ENCODE measurements around the gene ASB1.
A peak's percentile ranks its signal among the peaks of the same experiment; 100 is the strongest.

ASB1 gene

DNA sequence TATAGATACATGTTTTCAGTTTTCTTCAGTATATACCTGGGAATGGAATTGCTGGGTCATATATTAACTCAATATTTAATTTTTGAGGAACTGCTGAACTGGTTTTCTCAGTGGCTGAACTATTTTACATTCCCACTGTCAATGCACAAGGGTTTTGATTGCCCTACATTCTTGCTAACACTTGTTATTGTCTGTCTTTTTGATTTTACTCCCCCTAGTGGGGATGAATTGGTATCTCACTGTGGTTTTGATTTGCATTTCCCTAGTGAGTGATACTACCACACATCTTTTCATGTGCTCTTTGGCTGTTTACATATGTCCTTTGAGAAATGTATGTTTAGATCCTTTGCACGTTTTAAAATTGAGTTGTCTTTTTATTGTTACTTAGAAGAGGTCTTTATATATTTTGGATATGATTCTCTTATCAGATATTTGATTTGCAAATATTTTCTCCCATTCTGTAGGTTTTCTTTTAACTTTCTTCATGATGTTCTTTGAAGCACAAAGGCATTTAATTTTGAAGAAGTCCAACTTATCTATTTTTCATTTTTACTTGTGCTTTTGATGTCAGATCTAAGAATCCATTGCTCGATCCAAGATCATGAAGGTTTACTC lies 36.2 kb downstream of the ASB1 start:
- DNase-seq (ENCODE audit: low spot score): peak; percentile 73
- in situ Hi-C loops (cut with MboI; ENCODE audit: low sequenced_read_pairs, unreplicated experiment): no loop called here
- TF ChIP-seq, protein P1, sequence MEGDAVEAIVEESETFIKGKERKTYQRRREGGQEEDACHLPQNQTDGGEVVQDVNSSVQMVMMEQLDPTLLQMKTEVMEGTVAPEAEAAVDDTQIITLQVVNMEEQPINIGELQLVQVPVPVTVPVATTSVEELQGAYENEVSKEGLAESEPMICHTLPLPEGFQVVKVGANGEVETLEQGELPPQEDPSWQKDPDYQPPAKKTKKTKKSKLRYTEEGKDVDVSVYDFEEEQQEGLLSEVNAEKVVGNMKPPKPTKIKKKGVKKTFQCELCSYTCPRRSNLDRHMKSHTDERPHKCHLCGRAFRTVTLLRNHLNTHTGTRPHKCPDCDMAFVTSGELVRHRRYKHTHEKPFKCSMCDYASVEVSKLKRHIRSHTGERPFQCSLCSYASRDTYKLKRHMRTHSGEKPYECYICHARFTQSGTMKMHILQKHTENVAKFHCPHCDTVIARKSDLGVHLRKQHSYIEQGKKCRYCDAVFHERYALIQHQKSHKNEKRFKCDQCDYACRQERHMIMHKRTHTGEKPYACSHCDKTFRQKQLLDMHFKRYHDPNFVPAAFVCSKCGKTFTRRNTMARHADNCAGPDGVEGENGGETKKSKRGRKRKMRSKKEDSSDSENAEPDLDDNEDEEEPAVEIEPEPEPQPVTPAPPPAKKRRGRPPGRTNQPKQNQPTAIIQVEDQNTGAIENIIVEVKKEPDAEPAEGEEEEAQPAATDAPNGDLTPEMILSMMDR (IDR thresholded peaks at IDR 0.05; ENCODE audit: borderline replicate concordance, control extremely low read depth, extremely low read depth, insufficient read depth, missing control alignments): peak; percentile 60

DNA sequence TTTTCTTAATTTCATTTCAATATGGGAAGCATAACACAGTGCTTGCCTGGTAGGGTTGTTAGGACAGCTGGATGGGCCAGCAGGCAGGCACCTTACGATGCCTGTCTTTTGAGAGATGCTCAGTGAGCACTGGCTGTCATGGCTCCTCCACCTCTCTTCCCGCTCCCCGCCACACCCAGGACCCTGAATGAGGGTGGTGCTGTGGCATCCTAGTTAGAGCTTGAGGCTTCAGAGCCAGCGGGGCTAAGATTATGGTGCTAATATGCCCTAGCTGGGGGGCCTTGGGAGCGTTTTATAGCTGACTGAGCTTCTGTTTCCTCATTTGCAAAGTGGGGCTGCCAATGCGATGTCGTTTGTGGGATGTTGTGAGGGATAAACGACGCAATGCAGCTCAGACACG lies 37.7 kb downstream of the ASB1 start:
- in situ Hi-C loops (cut with MboI; ENCODE audit: low sequenced_read_pairs, unreplicated experiment): no loop called here
- TF ChIP-seq, protein P1 (IDR thresholded peaks at IDR 0.05; ENCODE audit: borderline replicate concordance, control extremely low read depth, extremely low read depth, insufficient read depth, missing control alignments): no peak
- no peak for DNase-seq (ENCODE audit: low spot score)

DNA sequence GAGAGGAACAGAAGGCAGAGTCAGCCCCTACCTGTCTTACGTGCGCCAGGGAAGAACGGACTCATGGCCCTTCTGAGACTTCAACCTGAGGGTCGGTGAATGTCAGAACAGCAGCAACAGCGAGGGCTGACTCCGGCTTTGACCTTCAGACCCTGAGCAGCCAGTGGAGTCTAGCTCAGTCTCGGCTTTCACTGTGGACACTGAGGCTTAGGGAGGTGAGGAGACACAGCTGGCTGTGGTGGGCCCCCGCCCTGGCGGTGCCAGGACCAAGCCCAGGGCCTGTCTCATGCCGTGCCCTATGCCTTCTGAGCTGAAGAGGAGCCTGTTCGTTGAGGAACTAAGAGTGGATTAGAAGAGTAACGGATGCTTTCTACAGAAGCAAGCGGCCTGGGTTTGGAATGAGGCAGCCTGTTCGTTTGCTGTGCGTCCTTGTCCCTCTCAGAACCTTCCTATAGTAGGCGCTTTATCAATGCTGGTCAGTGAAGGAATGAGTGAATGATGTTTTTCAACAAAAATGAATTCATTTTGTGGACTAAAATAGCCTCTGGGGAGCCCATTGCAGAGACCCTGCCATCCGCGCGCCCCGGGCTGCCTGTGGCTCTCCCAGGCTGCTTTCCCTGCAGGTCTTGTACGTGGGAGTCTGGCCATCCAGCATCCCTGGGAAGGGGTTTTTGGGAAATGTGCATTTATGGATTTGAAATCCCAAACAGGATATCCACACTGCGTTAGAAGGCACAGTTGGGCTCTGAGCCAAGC lies 38.9 kb downstream of the ASB1 start:
- in situ Hi-C loops (cut with MboI; ENCODE audit: low sequenced_read_pairs, unreplicated experiment): no loop called here
- no peak for DNase-seq (ENCODE audit: low spot score)
- TF ChIP-seq, protein P1 (IDR thresholded peaks at IDR 0.05; ENCODE audit: borderline replicate concordance, control extremely low read depth, extremely low read depth, insufficient read depth, missing control alignments): no peak

DNA sequence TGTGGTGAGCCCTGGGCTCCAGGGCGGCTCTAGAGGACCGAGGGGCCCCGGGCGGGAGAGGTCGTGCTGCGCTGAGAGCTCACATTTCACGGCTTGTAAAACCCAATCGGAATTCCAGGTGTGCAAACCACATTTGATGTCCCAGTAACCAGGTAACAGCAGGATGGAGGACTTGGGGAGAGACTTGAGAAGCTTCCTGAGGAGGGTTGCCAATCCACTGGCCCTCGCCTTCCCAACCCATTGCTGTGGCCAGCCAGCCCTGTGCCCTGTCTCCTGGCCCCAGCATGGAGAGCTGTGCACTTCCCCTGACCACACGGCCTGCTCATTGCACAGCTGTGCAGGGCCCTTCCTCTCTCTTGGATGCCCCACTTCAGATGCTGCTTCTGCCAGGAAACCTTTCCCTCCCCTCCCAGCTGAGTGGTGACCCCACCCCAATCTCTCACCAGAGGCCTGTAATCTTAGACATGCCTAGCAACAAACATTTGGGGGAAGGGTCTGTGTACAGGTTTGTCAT lies 39.6 kb downstream of the ASB1 start:
- DNase-seq (ENCODE audit: low spot score): no peak
- in situ Hi-C loops (cut with MboI; ENCODE audit: low sequenced_read_pairs, unreplicated experiment): no loop called here
- TF ChIP-seq, protein P1 (IDR thresholded peaks at IDR 0.05; ENCODE audit: borderline replicate concordance, control extremely low read depth, extremely low read depth, insufficient read depth, missing control alignments): no peak

DNA sequence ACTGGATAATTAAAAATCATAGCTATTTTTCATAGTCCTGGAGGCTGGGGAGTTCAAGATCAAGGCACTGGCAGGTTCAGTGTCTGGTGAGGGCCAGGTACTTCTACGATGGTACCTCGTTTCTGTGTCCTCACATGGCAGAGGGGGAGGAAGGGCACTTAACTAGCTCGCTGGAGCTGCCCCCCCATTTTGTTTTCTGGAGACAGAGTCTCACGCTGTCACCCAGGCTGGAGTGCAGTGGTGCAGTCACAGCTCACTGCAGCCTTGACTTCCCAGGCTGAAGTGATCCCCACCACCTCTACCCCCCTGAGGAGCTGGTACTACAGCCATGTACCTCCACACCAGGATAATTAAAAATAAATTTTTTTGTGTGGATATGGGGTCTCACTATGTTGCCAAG lies 40.3 kb downstream of the ASB1 start:
- in situ Hi-C loops (cut with MboI; ENCODE audit: low sequenced_read_pairs, unreplicated experiment): no loop called here

DNA sequence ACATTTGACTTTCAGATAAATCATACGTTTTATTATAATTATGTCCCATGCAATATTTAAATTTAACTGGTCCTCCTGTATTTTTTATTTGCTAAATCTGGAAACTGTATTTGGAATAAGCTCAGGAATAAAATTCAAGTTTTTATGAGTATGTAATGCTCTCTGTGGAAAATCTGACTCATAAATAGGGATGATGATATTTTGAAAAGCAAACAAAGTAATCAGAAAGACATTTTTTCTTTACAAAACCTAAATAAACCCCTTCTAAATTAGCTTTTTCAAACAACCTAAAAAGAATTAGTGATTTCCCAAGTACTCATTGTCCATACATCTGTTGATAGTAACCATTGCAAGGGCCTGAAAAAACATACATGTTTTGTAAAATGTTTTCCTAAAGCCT lies 41.1 kb downstream of the ASB1 start:
- TF ChIP-seq, protein P1 (IDR thresholded peaks at IDR 0.05; ENCODE audit: borderline replicate concordance, control extremely low read depth, extremely low read depth, insufficient read depth, missing control alignments): no peak
- DNase-seq (ENCODE audit: low spot score): no peak
- in situ Hi-C loops (cut with MboI; ENCODE audit: low sequenced_read_pairs, unreplicated experiment): no loop called here

More for the DNA sequence above, 40.3 kb downstream of the ASB1 start:
- TF ChIP-seq, protein P1 (IDR thresholded peaks at IDR 0.05; ENCODE audit: borderline replicate concordance, control extremely low read depth, extremely low read depth, insufficient read depth, missing control alignments): no peak
- no peak for DNase-seq (ENCODE audit: low spot score)

Measured in GM13976 (cell line).